HepG2 (cell line): ENCODE results near the gene HOXB6.

Source experiments
- ETV5 ChIP-seq: IDR thresholded peaks from 2 replicates; pipeline ENCODE4 v1.6.1; 2018; ENCODE audit warnings: missing biosample characterization, missing genetic modification reagents, inconsistent platforms, borderline replicate concordance
- GTF2F1 ChIP-seq: fragments of 150-350 bp; IDR thresholded peaks from 2 replicates; pipeline ENCODE4 v1.6.1; 2014; ENCODE audit warnings: low read length
- MBNL3 ChIP-seq: fragments of 250-450 bp; sonication (Bioruptor Pico); conservative IDR thresholded peaks from 2 replicates; pipeline ENCODE4 v1.8.0; 2022; ENCODE audit warnings: mild to moderate bottlenecking, inconsistent platforms
- POLR2A ChIP-seq, 2 experiments: IDR thresholded peaks; 2 replicates each; pipeline ENCODE4 v1.6.1; 2011; ENCODE audit warnings: low read depth in 2 of 2, low read length in 2 of 2, mild to moderate bottlenecking in 1 of 2, moderate library complexity in 1 of 2; ENCODE audit not compliant: insufficient read depth in 1 of 2
- TCF7L2 ChIP-seq: IDR thresholded peaks from 2 replicates; pipeline ENCODE4 v1.6.1; 2011; ENCODE audit warnings: mild to moderate bottlenecking, low read depth, low read length, moderate library complexity
- ZNF263 ChIP-seq: sonication (generic); formaldehyde crosslinking; IDR thresholded peaks from 2 replicates; pipeline ENCODE4 v1.4.0; 2020; ENCODE audit warnings: missing genetic modification reagents

- TF ChIP-seq ETV5 (CRISPR knock-in tag) (no peak; the same call in 1 of the 2 replicates), POLR2A (IDR thresholded peaks at IDR 0.05; ENCODE audit: insufficient read depth in 1 of 2, low read depth in 2 of 2, low read length in 2 of 2) (no peak), TCF7L2 (no peak), MBNL3 (CRISPR knock-in tag) (no peak), GTF2F1 (no peak), ZNF263 (CRISPR knock-in tag) (peak; percentile 85)
Measured at GRCh38 chr17:48610282-48611211, 5.8 kb upstream of the HOXB6 start, which contains the start of gene HOXB7.
